PFSK-1 (cell line): ENCODE measurements around the gene BUD31.

Source experiments
- FOXP2 ChIP-seq: optimal IDR thresholded peaks from 2 replicates; pipeline ENCODE3; 2011; ENCODE audit warnings: borderline replicate concordance, control low read depth, inconsistent platforms; ENCODE audit not compliant: insufficient read depth; ENCODE audit errors: extremely low read length, extremely low read depth
- POLR2AphosphoS5 ChIP-seq: IDR thresholded peaks from 2 replicates; pipeline ENCODE4 v1.6.1; 2012; ENCODE audit warnings: low read depth, mild to moderate bottlenecking, control low read depth, low read length, moderate library complexity
- REST ChIP-seq, 2 experiments: IDR thresholded peaks; 2 replicates each; pipeline versions ENCODE4 v1.6.1 to v1.8.0; 2011 to 2012; ENCODE audit warnings: low read depth in 2 of 2, low read length in 2 of 2, control low read depth in 1 of 2, inconsistent platforms in 1 of 2, mild to moderate bottlenecking in 1 of 2, moderate library complexity in 1 of 2; ENCODE audit not compliant: insufficient read depth in 1 of 2
- SIN3A ChIP-seq: IDR thresholded peaks from 2 replicates; pipeline ENCODE4 v1.6.1; 2012; ENCODE audit warnings: mild to moderate bottlenecking, low read length, moderate library complexity, borderline replicate concordance; ENCODE audit not compliant: insufficient read depth
- TAF1 ChIP-seq: IDR thresholded peaks from 2 replicates; pipeline ENCODE4 v1.6.1; 2012; ENCODE audit warnings: low read length, control low read depth, borderline replicate concordance; ENCODE audit not compliant: insufficient read depth

Gene BUD31

GRCh38 chr7:99446096-99446495 is 37.3 kb downstream of the BUD31 start:
- TF ChIP-seq FOXP2 (no peak), POLR2AphosphoS5 (no peak), SIN3A (no peak), TAF1 (no peak), REST (IDR thresholded peaks at IDR 0.05; ENCODE audit: insufficient read depth in 1 of 2, low read depth in 2 of 2, low read length in 2 of 2) (no peak)

- TF ChIP-seq REST (IDR thresholded peaks at IDR 0.05; ENCODE audit: insufficient read depth in 1 of 2, low read depth in 2 of 2, low read length in 2 of 2): no peak
These were observed 39.2 kb downstream of the BUD31 start for GRCh38 chr7:99447943-99448342.

GRCh38 chr7:99448855-99449254 is 40.1 kb downstream of the BUD31 start:
- TF ChIP-seq FOXP2 (no peak), SIN3A (no peak), TAF1 (no peak), POLR2AphosphoS5 (no peak), REST (IDR thresholded peaks at IDR 0.05; ENCODE audit: insufficient read depth in 1 of 2, low read depth in 2 of 2, low read length in 2 of 2) (no peak)

- TF ChIP-seq FOXP2 (no peak), TAF1 (no peak), POLR2AphosphoS5 (no peak; the same call in 1 of the 2 replicates), SIN3A (no peak), REST (IDR thresholded peaks at IDR 0.05; ENCODE audit: insufficient read depth in 1 of 2, low read depth in 2 of 2, low read length in 2 of 2) (no peak)
These were observed 40.6 kb downstream of the BUD31 start for GRCh38 chr7:99449326-99449725.

GRCh38 chr7:99451936-99452335 is 43.2 kb downstream of the BUD31 start:
- TF ChIP-seq SIN3A: no peak
- no peak for TF ChIP-seq FOXP2
- no peak for TF ChIP-seq REST (IDR thresholded peaks at IDR 0.05; ENCODE audit: insufficient read depth in 1 of 2, low read depth in 2 of 2, low read length in 2 of 2)
- TF ChIP-seq POLR2AphosphoS5: no peak
- TF ChIP-seq TAF1: no peak
